Fibroblast of lung (primary cell): ENCODE measurements around the gene HSPG2.

ENCODE experiments used
- EZH2 ChIP-seq: IDR thresholded peaks from 2 replicates; pipeline ENCODE4 v1.5.1; 2012; ENCODE audit warnings: low read length, control low read depth, mild to moderate bottlenecking; ENCODE audit errors: missing control alignments
- TF ChIP-seq, protein P1 (sequence below), 2 donors: IDR thresholded peaks in 1 of 2; conservative IDR thresholded peaks in 1 of 2; 1 replicate in 1 of 2; 2 replicates in 1 of 2; pipeline ENCODE4 v1.5.1; 2011 to 2012; ENCODE audit warnings: low read length in 2 of 2, control low read depth in 1 of 2, inconsistent platforms in 1 of 2, low read depth in 1 of 2, mild to moderate bottlenecking in 1 of 2

DNA sequence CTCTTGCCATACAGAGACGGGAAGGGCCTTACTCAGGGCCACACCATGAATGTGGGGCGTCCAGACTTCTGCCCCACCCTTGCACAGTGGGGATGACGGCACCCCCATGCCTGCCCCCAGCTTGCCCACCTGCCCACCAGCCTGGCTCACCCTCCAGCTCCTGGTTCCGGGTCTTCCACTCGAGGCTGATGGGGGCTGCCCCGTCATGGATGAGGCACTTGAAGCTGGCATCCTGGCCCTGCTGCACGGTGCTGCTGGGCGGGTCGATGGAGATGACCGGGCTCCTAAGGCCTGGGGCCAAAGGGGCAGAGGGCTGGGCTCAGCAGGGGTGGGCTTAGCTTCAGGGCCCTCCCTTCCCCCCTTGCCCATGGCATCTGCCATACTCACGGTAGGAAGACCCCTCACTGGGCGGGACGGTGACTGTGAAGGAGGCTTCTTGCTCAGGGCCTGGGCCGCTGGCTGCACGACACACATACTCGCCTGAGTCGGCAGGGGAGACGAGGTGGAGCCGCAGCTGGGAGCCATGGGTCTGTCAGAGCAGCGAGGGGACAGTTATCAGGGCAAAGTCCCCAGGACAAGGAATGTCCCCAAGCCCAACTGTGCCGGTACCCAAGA is 95.2 kb downstream of the HSPG2 start:
- TF ChIP-seq, protein P1, sequence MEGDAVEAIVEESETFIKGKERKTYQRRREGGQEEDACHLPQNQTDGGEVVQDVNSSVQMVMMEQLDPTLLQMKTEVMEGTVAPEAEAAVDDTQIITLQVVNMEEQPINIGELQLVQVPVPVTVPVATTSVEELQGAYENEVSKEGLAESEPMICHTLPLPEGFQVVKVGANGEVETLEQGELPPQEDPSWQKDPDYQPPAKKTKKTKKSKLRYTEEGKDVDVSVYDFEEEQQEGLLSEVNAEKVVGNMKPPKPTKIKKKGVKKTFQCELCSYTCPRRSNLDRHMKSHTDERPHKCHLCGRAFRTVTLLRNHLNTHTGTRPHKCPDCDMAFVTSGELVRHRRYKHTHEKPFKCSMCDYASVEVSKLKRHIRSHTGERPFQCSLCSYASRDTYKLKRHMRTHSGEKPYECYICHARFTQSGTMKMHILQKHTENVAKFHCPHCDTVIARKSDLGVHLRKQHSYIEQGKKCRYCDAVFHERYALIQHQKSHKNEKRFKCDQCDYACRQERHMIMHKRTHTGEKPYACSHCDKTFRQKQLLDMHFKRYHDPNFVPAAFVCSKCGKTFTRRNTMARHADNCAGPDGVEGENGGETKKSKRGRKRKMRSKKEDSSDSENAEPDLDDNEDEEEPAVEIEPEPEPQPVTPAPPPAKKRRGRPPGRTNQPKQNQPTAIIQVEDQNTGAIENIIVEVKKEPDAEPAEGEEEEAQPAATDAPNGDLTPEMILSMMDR (conservative IDR thresholded peaks at IDR 0.05 in 1 of 2, IDR thresholded peaks at IDR 0.05 in 1 of 2; ENCODE audit: low read depth in 1 of 2, low read length in 2 of 2), result no peak
- TF ChIP-seq EZH2, result no peak
